Bladder microvascular endothelial cell (primary cell): ENCODE data around the gene CEP20. TPM values are rescaled to one million over a fixed set of nuclear protein-coding genes. Genes with fewer than 3 reads are reported as not detected.

Experiments used
- total RNA-seq: library from RNA; depleted of rRNA; stranded (reverse); fragments of >200 nt; gene quantifications from 2 replicates; pipeline ENCODE4 v1.2.3, GENCODE V29; 2014

The CEP20 gene, protein sequence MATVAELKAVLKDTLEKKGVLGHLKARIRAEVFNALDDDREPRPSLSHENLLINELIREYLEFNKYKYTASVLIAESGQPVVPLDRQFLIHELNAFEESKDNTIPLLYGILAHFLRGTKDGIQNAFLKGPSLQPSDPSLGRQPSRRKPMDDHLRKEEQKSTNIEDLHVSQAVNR
- 17.3 and 19.5 TPM in 2 replicates for total RNA-seq

DNA sequence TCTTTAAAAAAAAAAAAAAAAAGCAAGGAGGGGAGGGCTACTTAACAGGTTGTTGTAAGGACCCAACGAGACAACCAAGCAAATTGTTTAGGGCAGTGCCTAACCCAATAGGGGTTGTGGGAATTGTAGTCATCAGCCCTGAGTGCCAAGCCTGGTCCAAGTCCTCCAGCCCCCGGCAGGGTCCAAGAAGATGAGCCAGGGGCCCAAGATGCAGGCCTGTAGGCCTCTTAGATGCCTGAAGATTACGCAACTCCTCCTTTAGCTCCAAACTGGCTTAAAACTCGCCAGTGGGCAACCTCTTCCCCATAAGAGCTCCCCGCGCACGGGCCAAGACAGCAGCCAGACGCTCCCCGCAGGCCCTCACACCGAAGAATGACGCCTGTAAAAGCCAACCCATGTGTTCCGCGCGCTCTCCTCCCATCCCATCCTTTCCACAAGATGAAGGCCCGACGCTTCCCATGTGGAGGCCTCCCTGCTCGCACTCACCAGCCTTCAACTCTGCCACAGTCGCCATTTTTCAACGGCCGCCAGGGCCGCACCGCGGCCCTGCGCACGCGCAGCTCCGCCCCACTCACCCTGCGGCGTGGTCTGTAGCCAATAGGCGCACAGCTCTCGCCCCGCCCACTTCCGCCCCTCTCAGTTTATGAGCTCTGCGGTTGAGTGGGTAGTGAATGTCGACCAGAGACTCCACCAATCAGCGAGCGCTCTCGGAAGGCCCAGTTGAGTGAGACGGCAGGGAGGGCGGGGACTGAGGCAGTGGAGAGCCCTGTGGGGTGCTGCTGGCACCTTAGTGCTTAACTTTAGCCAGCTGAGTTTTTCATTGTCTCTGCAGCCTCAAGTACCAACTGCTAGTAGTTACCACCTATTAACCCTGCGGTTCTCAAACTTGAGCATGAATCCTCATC, at the start of gene CEP20:
Gene CEP20, minus strand, starts transcription at position 532 of the 905 bp plus-strand sequence. Its CDS starts 18 bp downstream, at position 514.

DNA sequence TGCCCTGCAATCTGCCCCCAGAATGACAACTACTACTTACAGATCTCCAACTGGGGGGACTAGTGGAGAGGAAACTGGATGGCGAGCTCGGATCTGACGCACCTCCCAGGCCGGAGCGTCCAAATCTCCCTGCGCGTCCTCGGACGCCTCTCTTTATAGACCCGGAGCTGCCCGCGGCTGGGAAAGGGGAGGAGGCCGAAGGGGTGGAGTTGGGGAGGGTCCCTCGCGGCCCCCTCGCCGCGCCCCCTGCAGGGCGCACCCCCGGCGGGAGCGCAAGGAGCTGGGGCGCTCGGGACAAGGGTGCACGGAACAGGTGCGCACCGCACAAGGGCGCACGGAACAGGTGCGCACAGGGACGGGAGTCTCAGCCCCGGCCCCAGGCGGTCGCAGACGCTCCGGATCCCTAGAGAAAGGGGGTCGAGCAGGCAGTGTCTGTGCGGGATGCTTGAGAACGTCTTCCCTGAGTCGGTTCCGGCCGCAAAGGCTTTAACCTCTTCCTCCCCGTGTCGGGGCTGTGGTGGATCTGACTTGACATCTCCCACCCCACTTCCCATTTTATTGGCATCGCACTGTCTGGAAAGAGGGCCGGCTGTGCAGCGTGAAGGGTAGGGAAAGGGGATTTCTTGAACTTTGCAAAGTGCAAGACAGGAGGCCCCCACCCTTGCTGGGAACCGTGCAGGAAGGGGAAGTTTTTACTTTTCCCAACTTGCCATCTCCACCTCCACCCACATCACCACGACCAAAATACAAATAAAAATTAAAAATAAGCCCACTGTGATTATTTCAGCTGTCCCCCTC, 31.3 kb downstream of the CEP20 start, which contains the start of gene MYH11:
Gene MYH11, minus strand, starts transcription at position 128 of the 798 bp plus-strand sequence. CDS start 18,776 bp downstream, outside the sequence.

Other genes with a start within 250 kb of the CEP20 start
- gene MARF1, start 245.4 kb downstream of the CEP20 start, total RNA-seq: 10.4 and 24.0 TPM in 2 replicates
- 33.5 and 41.4 TPM in 2 replicates for gene NDE1, start 238.4 kb downstream of the CEP20 start, total RNA-seq
- 0.32 TPM in 1 of 2 replicates, not detected in the other for gene MYH11, start 31.6 kb downstream of the CEP20 start, total RNA-seq
- 26.2 and 160 TPM in 2 replicates for gene ABCC1, start 61.0 kb upstream of the CEP20 start, total RNA-seq